ENCODE data around the gene CCT6A. TPM values are rescaled to one million over a fixed set of nuclear protein-coding genes. Genes with fewer than 3 reads are reported as not detected.
"Not testable (repeated sequence)": the region's sequence is repeated elsewhere in the genome, so short reads cannot be mapped to it uniquely, and the experiment has no call there.

CCT6A gene
- total RNA-seq, 1 donor from 2014 or later, result 236 TPM

GRCh38 chr7:56033671-56034432 is 17.7 kb upstream of the CCT6A start:
- Histone ChIP-seq H3K27me3 (ENCODE audit: control insufficient read depth, insufficient read depth, low read length) (no peaks in the 10 kb centered on the region), H3K36me3 (ENCODE audit: control insufficient read depth, insufficient read depth, low read length) (no peaks in the 10 kb centered on the region), H3K4me3 (ENCODE audit: low read depth, low read length) (peak overlapping the region; percentile 44)
- no peak for DNase-seq (ENCODE audit: low read depth)
- TF ChIP-seq CTCF (IDR thresholded peaks at IDR 0.05; ENCODE audit: insufficient read depth, low read length, poor library complexity, severe bottlenecking), result peak; percentile 41

DNA sequence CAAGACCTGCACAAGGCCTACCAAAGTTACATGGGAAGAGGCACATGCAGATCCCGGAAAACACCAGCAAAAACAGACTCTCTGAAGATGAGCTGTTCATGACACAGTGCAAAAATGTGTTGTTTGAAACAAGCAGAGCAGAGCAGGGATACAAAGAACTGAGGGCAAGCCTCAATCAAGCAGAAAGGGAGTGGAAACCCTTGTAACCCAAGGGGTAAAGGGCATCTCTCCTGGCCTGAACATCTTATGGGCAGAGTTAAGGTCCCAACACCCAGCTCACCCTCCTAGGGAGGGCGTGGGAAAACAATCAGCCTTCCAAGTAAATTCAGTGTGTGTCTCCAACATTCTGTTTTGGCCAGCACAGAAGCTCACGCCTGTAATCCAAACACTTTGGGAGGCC is 10.8 kb upstream of the CCT6A start:
- DNase-seq (ENCODE audit: low read depth), result no peak
- no peaks in the 10 kb centered on the region for H3K36me3 ChIP-seq (ENCODE audit: control insufficient read depth, insufficient read depth, low read length)
- H3K27me3 ChIP-seq (ENCODE audit: control insufficient read depth, insufficient read depth, low read length), result no peaks in the 10 kb centered on the region
- TF ChIP-seq CTCF (IDR thresholded peaks at IDR 0.05; ENCODE audit: insufficient read depth, low read length, poor library complexity, severe bottlenecking), result no peak
- no peak overlapping the region for H3K4me3 ChIP-seq (ENCODE audit: low read depth, low read length)

- H3K27me3 ChIP-seq (ENCODE audit: control insufficient read depth, insufficient read depth, low read length); DNase-seq (ENCODE audit: low read depth); H3K4me3 ChIP-seq (ENCODE audit: low read depth, low read length); H3K36me3 ChIP-seq (ENCODE audit: control insufficient read depth, insufficient read depth, low read length): not testable (repeated sequence)
Measured at GRCh38 chr7:56045758-56046157, 5.8 kb upstream of the CCT6A start.

- no peaks in the 10 kb centered on the region for H3K36me3 ChIP-seq (ENCODE audit: control insufficient read depth, insufficient read depth, low read length)
- no peak for TF ChIP-seq CTCF (IDR thresholded peaks at IDR 0.05; ENCODE audit: insufficient read depth, low read length, poor library complexity, severe bottlenecking)
- peak; percentile 75 for DNase-seq (ENCODE audit: low read depth)
- no peak overlapping the region for H3K4me3 ChIP-seq (ENCODE audit: low read depth, low read length)
- H3K27me3 ChIP-seq (ENCODE audit: control insufficient read depth, insufficient read depth, low read length), result no peaks in the 10 kb centered on the region
Measured at GRCh38 chr7:56046721-56047445, 4.7 kb upstream of the CCT6A start.

DNA sequence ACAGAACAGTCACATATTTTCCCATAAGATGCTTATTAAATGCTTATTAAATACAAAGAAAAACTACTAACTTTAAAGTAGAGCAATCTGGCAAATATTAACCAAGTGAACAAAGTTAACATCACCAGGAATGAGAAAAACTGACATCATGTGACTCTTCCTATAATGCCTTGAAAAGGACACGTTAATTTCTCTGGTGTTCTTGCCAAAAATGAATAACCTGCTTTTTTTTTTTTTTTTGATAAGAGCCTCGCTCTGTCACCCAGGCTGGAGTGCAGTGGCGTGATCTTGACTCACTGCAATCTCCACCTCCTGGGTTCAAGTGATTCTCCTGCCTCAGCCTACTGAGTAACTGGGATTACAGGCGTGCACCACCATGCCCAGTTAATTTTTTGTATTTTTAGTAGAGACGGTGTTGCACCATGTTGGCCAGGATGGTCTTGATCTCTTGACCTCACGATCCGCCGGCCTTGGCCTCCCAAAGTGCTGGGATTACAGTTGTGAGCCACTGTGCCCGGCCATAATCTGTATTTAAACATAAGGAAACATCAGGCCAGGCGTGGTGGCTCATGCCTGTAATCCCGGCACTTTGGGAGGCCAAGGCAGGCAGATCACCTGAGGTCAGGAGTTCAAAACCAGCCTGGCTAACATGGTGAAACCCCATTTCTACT is 4.0 kb upstream of the CCT6A start:
- DNase-seq (ENCODE audit: low read depth); H3K27me3 ChIP-seq (ENCODE audit: control insufficient read depth, insufficient read depth, low read length); H3K36me3 ChIP-seq (ENCODE audit: control insufficient read depth, insufficient read depth, low read length); H3K4me3 ChIP-seq (ENCODE audit: low read depth, low read length): not testable (repeated sequence)

GRCh38 chr7:56048245-56048644 is 3.3 kb upstream of the CCT6A start:
- Histone ChIP-seq H3K4me3 (ENCODE audit: low read depth, low read length) (no peak overlapping the region), H3K27me3 (ENCODE audit: control insufficient read depth, insufficient read depth, low read length) (no peaks in the 10 kb centered on the region), H3K36me3 (ENCODE audit: control insufficient read depth, insufficient read depth, low read length) (no peaks in the 10 kb centered on the region)
- DNase-seq (ENCODE audit: low read depth), result no peak
- TF ChIP-seq CTCF (IDR thresholded peaks at IDR 0.05; ENCODE audit: insufficient read depth, low read length, poor library complexity, severe bottlenecking), result no peak

DNA sequence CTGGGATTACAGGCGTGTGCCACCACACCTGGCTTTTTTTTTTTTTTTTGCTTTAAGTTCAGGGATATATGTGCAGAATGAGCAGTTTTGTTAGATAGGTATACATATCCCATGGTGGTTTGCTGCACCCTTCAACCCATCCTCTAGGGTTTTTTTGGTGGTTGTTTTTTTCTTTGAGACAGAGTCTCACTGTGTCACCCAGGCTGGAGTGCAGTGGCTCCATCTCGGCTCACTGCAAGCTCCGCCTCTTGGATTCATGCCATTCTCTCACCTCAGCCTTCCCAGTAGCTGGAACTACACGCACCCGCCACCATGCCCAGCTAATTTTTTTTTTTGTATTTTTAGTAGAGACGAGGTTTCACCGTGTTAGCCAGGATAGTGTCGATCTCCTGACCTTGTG is 2.8 kb upstream of the CCT6A start:
- H3K36me3 ChIP-seq (ENCODE audit: control insufficient read depth, insufficient read depth, low read length); H3K27me3 ChIP-seq (ENCODE audit: control insufficient read depth, insufficient read depth, low read length); DNase-seq (ENCODE audit: low read depth); H3K4me3 ChIP-seq (ENCODE audit: low read depth, low read length): not testable (repeated sequence)
